Tibial nerve (tissue), 4 donors: ENCODE results near the gene ZBTB26. TPM values are rescaled to one million over a fixed set of nuclear protein-coding genes. Genes with fewer than 3 reads are reported as not detected.

Experiments used
- DNase-seq, 2 donors: peaks; one replicate each; pipeline ENCODE4 v3.0.0-alpha.2; 2019; ENCODE audit warnings: low spot score in 2 of 2
- H3K27ac ChIP-seq, 4 donors: fragments of 200-600 bp; sonication (generic) in 3 of 4; one replicate each; pipeline ENCODE4 v1.5.1; 2017 to 2019; ENCODE audit warnings: mild to moderate bottlenecking in 1 of 4
- H3K27me3 ChIP-seq, 2 donors: fragments of 200-600 bp; sonication (generic) in 1 of 2; one replicate each; pipeline versions ENCODE4 v1.5.1 to v1.6.0; 2017 to 2019
- H3K36me3 ChIP-seq, 3 donors: fragments of 200-600 bp; sonication (generic); one replicate each; pipeline ENCODE4 v1.5.1; 2018 to 2019
- H3K4me1 ChIP-seq, 4 donors: fragments of 200-600 bp; sonication (generic) in 3 of 4; one replicate each; pipeline ENCODE4 v1.5.1; 2017 to 2019
- H3K4me3 ChIP-seq, 4 donors: fragments of 200-600 bp; sonication (generic) in 3 of 4; one replicate each; pipeline ENCODE4 v1.5.1; 2017 to 2019; ENCODE audit warnings: mild to moderate bottlenecking in 1 of 4, moderate library complexity in 1 of 4
- H3K9me3 ChIP-seq, 4 donors: fragments of 200-600 bp; sonication (generic) in 3 of 4; one replicate each; pipeline ENCODE4 v1.5.1; 2017 to 2019
- EP300 ChIP-seq, 2 donors: sonication (generic); formaldehyde crosslinking; IDR thresholded peaks; one replicate each; pipeline ENCODE4 v1.6.1; 2017; ENCODE audit warnings: antibody characterized with exemption in 2 of 2, mild to moderate bottlenecking in 1 of 2
- POLR2A ChIP-seq, 2 donors: fragments of 450-650 bp; IDR thresholded peaks; one replicate each; pipeline ENCODE4 v1.6.1; 2017; ENCODE audit warnings: antibody characterized with exemption in 2 of 2, mild to moderate bottlenecking in 2 of 2, moderate library complexity in 2 of 2
- WGBS, 2 donors: methylation state at CpG; one replicate each; pipeline ENCODE4 v1.1.5; 2018; 5-methylcytosine and 5-hydroxymethylcytosine counted together
- total RNA-seq, 4 donors: library from RNA; depleted of rRNA; stranded (reverse); fragments of >200 nt; gene quantifications; one replicate each; pipeline ENCODE4 v1.1.0, GENCODE V29; 2016
- TF ChIP-seq, protein P1 (sequence below), 5 experiments: fragments of 200-600 bp in 3 of 5; fragments of 450-650 bp in 2 of 5; sonication (generic) in 3 of 5; IDR thresholded peaks; one replicate each; pipeline ENCODE4 v1.5.1; 2016 to 2019; ENCODE audit warnings: antibody characterized with exemption in 5 of 5, mild to moderate bottlenecking in 3 of 5, moderate library complexity in 2 of 5

Gene ZBTB26, protein sequence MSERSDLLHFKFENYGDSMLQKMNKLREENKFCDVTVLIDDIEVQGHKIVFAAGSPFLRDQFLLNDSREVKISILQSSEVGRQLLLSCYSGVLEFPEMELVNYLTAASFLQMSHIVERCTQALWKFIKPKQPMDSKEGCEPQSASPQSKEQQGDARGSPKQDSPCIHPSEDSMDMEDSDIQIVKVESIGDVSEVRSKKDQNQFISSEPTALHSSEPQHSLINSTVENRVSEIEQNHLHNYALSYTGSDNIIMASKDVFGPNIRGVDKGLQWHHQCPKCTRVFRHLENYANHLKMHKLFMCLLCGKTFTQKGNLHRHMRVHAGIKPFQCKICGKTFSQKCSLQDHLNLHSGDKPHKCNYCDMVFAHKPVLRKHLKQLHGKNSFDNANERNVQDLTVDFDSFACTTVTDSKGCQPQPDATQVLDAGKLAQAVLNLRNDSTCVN
- 1 to 10 TPM; 4.9 to 9.0 (median 6.2) TPM for total RNA-seq

DNA sequence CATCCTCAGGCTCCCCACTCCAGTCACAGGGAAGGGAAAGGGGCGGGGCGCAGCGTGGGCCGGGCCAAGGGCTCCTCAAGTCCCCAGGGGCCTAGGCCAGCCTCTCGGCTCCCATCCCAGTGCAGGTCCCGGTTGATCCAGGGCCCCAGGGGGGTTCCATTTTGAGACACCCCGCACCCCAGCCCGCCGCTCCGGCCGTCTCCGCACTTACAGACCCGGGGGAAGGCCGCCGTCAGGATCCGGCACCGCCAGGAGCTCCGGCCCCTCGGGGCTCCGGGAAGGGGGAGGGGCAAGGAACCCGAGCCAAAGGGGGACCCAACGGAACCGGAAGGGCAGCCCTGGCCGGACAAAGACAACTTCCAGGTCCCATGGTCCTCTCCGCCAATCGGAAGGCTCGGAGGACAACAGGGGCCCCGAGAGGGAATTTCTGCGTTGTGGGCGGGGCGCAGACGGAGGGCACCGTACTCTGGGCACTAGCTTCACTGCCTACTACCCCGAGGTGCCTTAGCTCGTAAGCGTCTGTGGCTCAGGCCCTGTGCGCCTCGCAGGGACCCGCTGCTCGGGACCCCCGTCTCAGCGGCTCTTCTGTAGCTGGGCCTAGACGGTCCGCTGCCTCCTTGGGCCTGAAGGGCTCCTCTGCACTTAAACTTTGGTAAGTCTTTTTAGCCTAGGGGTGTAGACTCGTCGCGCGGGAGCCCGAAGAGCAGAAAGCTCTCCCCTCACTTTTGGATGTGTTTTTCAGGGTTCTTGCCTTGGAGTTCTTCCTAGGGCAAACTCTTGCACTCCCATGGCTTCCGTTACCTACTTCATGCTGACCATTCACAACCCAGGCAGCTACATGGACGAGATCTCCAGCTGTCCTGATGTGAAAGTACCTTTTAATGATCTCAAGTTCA lies at the start of gene ZBTB26:
Gene ZBTB26, minus strand, starts transcription at position 287 of the 896 bp plus-strand sequence. CDS start 11,578 bp downstream, outside the sequence.
- H3K27me3 ChIP-seq = no peaks in the 10 kb centered on the region
- peaks cover 0 to 3% (median 0%) of the 10 kb centered on the region in 3 donors for H3K36me3 ChIP-seq
- peak within 1 kb of the TSS; percentile 65 to 83 (median 68) for H3K4me3 ChIP-seq
- H3K4me1 ChIP-seq = peaks cover 0 to 44% (median 25%) of the 10 kb centered on the region in 4 donors
- H3K9me3 ChIP-seq = no peaks in the 10 kb centered on the region
- peak; percentile 80 to 84 for TF ChIP-seq EP300 (IDR thresholded peaks at IDR 0.05)
- TF ChIP-seq, protein P1, sequence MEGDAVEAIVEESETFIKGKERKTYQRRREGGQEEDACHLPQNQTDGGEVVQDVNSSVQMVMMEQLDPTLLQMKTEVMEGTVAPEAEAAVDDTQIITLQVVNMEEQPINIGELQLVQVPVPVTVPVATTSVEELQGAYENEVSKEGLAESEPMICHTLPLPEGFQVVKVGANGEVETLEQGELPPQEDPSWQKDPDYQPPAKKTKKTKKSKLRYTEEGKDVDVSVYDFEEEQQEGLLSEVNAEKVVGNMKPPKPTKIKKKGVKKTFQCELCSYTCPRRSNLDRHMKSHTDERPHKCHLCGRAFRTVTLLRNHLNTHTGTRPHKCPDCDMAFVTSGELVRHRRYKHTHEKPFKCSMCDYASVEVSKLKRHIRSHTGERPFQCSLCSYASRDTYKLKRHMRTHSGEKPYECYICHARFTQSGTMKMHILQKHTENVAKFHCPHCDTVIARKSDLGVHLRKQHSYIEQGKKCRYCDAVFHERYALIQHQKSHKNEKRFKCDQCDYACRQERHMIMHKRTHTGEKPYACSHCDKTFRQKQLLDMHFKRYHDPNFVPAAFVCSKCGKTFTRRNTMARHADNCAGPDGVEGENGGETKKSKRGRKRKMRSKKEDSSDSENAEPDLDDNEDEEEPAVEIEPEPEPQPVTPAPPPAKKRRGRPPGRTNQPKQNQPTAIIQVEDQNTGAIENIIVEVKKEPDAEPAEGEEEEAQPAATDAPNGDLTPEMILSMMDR (IDR thresholded peaks at IDR 0.05) = peak in 1 of 5 experiments; percentile 20
- TF ChIP-seq POLR2A (IDR thresholded peaks at IDR 0.05) = peak in 1 of 2 donors; percentile 50
- WGBS, 2 donors = 0 to 1% methylated on average over 26 to 30 of the region's 51 CpGs
- peak within 1 kb of the TSS; percentile 64 to 90 (median 88) for H3K27ac ChIP-seq
- peak; percentile 87 for DNase-seq

DNA sequence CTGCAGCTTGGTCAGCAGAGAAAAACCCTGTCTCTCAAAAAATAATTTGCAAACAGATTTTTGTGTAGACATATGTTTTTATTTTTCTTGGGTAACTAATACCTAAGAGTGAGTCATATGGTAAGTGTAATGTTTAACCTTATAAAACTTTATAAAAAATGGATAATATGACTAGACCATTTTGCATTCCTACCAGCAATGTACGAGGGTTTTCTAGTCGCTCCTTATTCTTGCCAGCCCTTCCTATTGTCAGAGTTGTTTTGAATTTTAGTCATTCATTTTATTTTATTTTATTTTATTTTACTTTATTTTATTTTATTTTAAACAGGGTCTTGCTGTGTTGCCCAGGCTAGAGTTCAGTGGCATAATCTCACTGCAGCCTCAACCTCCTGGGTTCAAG lies 47.3 kb upstream of the ZBTB26 start:
- H3K4me1 ChIP-seq = peaks cover 0 to 45% (median 9%) of the 10 kb centered on the region in 4 donors
- 48 to 74% methylated on average over 2 of the region's 2 CpGs for WGBS, 2 donors
- no peak overlapping the region for H3K4me3 ChIP-seq
- no peak overlapping the region for H3K27ac ChIP-seq
- no peaks in the 10 kb centered on the region for H3K27me3 ChIP-seq
- no peak for DNase-seq
- H3K9me3 ChIP-seq = no peaks in the 10 kb centered on the region
- TF ChIP-seq, protein P1 (IDR thresholded peaks at IDR 0.05) = no peak
- no peak for TF ChIP-seq POLR2A (IDR thresholded peaks at IDR 0.05)
- TF ChIP-seq EP300 (IDR thresholded peaks at IDR 0.05) = no peak
- H3K36me3 ChIP-seq = no peaks in the 10 kb centered on the region

DNA sequence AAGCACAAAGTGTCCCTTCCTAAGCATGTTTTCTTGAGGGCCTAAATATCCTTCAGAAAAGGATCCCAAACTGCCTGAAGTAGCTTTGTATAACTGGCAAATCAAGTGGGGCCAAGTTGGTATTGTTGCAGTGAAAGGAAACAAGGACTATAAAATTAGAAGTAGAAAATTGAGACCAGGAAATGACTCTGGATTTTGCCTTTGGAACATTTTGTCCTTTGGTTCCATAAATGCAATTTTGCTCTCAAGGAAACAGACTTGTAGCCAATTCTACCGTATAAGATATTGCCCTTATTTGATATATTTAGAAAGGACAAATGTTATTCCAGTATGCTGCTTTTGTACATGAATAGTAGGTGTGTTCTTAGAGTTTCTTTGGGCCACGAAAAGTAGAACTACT lies 43.9 kb upstream of the ZBTB26 start:
- no peak for TF ChIP-seq POLR2A (IDR thresholded peaks at IDR 0.05)
- TF ChIP-seq EP300 (IDR thresholded peaks at IDR 0.05) = peak; percentile 65 to 69
- H3K9me3 ChIP-seq = no peaks in the 10 kb centered on the region
- DNase-seq = no peak
- H3K36me3 ChIP-seq = peaks cover 0 to 17% (median 0%) of the 10 kb centered on the region in 3 donors
- no peak overlapping the region for H3K4me3 ChIP-seq
- WGBS, 2 donors = 48 to 52% methylated on average over 2 of the region's 2 CpGs
- no peaks in the 10 kb centered on the region for H3K27me3 ChIP-seq
- peaks cover 0 to 22% (median 9%) of the 10 kb centered on the region in 4 donors for H3K4me1 ChIP-seq
- H3K27ac ChIP-seq = peak overlapping the region in 3 of 4 donors; percentile 9 to 65 (median 60)

DNA sequence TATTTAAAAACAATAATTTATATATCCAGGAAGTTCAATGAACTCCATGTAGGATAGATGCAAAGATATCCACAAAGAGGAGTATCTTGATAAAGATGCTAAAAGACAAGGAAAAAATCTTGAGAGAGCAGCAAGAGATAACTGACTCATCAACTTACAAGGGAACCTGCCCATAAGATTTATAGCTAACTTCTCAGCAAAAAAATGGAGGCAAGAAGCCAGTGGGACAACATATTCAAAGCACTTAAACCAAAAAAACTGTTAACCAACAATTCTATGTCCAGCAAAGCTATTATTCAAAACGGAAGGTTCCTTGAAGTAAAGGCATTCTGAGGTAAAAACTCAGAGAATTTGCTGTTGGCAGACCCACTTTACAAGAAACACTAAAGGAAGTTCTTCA lies 29.8 kb upstream of the ZBTB26 start:
- H3K36me3 ChIP-seq = peaks cover 0 to 42% (median 0%) of the 10 kb centered on the region in 3 donors
- H3K4me1 ChIP-seq = peaks cover 0 to 7% (median 0%) of the 10 kb centered on the region in 4 donors
- H3K27me3 ChIP-seq = no peaks in the 10 kb centered on the region
- no peak for DNase-seq
- H3K27ac ChIP-seq = no peak overlapping the region
- TF ChIP-seq EP300 (IDR thresholded peaks at IDR 0.05) (no peak), POLR2A (IDR thresholded peaks at IDR 0.05) (no peak)
- TF ChIP-seq, protein P1 (IDR thresholded peaks at IDR 0.05) = no peak
- no peaks in the 10 kb centered on the region for H3K9me3 ChIP-seq
- WGBS, 2 donors = 91 to 92% methylated on average over 1 of the region's 1 CpG
- no peak overlapping the region for H3K4me3 ChIP-seq

DNA sequence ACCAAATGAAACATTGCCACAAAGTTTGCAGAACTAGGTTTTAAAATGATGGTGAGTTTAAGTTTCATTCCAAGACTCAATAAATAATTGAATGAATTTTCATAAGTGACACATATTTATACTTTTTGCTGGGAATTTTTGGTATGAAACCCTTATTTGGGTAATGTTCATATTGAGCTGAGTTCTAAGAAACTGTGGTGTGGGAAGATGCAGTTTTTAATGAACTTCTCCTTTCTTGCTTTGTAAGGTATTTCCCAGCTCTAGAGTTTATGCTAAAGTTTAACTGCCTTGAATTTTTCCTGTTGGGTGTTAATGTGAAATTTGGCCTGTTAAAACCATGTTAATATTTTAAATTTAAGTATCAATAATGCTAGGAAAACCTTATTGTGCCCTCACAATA lies 24.6 kb upstream of the ZBTB26 start:
- H3K4me1 ChIP-seq = peaks cover 0 to 55% (median 10%) of the 10 kb centered on the region in 4 donors
- TF ChIP-seq, protein P1 (IDR thresholded peaks at IDR 0.05) = no peak
- DNase-seq = no peak
- H3K27ac ChIP-seq = no peak overlapping the region
- no peaks in the 10 kb centered on the region for H3K27me3 ChIP-seq
- no peaks in the 10 kb centered on the region for H3K9me3 ChIP-seq
- H3K4me3 ChIP-seq = no peak overlapping the region
- peaks cover 0 to 11% (median 0%) of the 10 kb centered on the region in 3 donors for H3K36me3 ChIP-seq
